WTC11 (cell line): ENCODE measurements around the gene MN1.

Experiments
- CBFB ChIP-seq: sonication (generic); formaldehyde crosslinking; IDR thresholded peaks from 2 replicates; pipeline ENCODE4 v1.8.1; 2022; ENCODE audit warnings: mild to moderate bottlenecking, low read depth, missing genetic modification reagents
- CREB1 ChIP-seq: sonication (generic); formaldehyde crosslinking; IDR thresholded peaks from 2 replicates; pipeline ENCODE4 v1.8.0; 2023; ENCODE audit warnings: mild to moderate bottlenecking, missing genetic modification reagents
- CTCF ChIP-seq: fragments of 200-600 bp; IDR thresholded peaks from 2 replicates; pipeline ENCODE4 v1.8.0; 2022; ENCODE audit warnings: antibody characterized with exemption
- MAX ChIP-seq: sonication (generic); formaldehyde crosslinking; IDR thresholded peaks from 2 replicates; pipeline ENCODE4 v1.8.0; 2022; ENCODE audit warnings: mild to moderate bottlenecking, missing genetic modification reagents
- OVOL2 ChIP-seq: fragments of 250-450 bp; sonication (Bioruptor Pico); IDR thresholded peaks from 2 replicates; pipeline ENCODE4 v1.9.0; 2021; ENCODE audit warnings: mild to moderate bottlenecking, borderline replicate concordance
- SMAD3 ChIP-seq: sonication (generic); formaldehyde crosslinking; IDR thresholded peaks from 2 replicates; pipeline ENCODE4 v1.8.0; 2022; ENCODE audit warnings: missing genetic modification reagents, mild to moderate bottlenecking, borderline replicate concordance
- SP1 ChIP-seq: sonication (generic); formaldehyde crosslinking; conservative IDR thresholded peaks from 2 replicates; pipeline ENCODE4 v1.8.1; 2022; ENCODE audit warnings: missing genetic modification reagents
- TEAD1 ChIP-seq: sonication (generic); formaldehyde crosslinking; IDR thresholded peaks from 2 replicates; pipeline ENCODE4 v1.8.0; 2022; ENCODE audit warnings: mild to moderate bottlenecking, missing genetic modification reagents
- USF2 ChIP-seq: sonication (generic); formaldehyde crosslinking; IDR thresholded peaks from 2 replicates; pipeline ENCODE4 v1.8.1; 2023; ENCODE audit warnings: mild to moderate bottlenecking, missing genetic modification reagents, moderate library complexity
- ZBTB43 ChIP-seq: sonication (generic); formaldehyde crosslinking; IDR thresholded peaks from 2 replicates; pipeline ENCODE4 v1.8.1; 2023; ENCODE audit warnings: mild to moderate bottlenecking, missing genetic modification reagents
- ZNF121 ChIP-seq: sonication (generic); formaldehyde crosslinking; IDR thresholded peaks from 2 replicates; pipeline ENCODE4 v1.8.0; 2023; ENCODE audit warnings: missing genetic modification reagents

GRCh38 chr22:27748349-27748748 lies 53.2 kb downstream of the MN1 start:
- TF ChIP-seq SMAD3 (CRISPR knock-in tag) (no peak), CTCF (no peak), CBFB (CRISPR knock-in tag) (no peak), OVOL2 (CRISPR knock-in tag) (no peak), SP1 (no peak), ZNF121 (CRISPR knock-in tag) (no peak), ZBTB43 (CRISPR knock-in tag) (no peak), CREB1 (no peak), USF2 (CRISPR knock-in tag) (no peak), MAX (CRISPR knock-in tag) (no peak), TEAD1 (CRISPR knock-in tag) (no peak)
